GM21381 (cell line): ENCODE results near the gene CDK16.
"Not testable (repeated sequence)": the region's sequence is repeated elsewhere in the genome, so short reads cannot be mapped to it uniquely, and the experiment has no call there.

Experiments
- ATAC-seq: cut with Tn5 transposase; IDR thresholded peaks from one replicate; pipeline ENCODE4 v1.9.1; 2021; ENCODE audit warnings: mild to moderate bottlenecking, moderate library complexity; ENCODE audit not compliant: unreplicated experiment

Gene CDK16

GRCh38 chrX:47247206-47247998 is 28.9 kb downstream of the CDK16 start:
- no peak for ATAC-seq

- ATAC-seq: no peak
These were observed 29.5 kb downstream of the CDK16 start for GRCh38 chrX:47247999-47248320.

DNA sequence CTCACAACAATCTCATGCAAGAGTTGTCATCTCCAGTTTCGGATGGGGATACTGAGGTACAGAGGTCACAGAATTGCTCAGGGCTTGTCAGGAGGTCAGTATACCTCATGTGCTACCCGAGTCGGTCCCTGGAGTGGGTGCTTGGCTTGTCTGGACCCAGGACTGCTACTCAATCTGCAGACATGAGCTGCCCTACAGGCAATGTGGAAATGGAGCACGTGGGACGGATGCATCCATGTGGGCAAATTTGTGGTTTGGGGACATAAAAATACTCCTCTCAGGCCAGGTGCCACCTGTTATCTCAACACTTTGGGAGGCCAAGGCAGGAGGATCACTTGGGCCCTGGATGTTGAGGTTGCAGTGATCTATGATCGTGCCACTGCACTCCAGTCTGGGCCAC is 30.1 kb downstream of the CDK16 start:
- ATAC-seq: no peak

DNA sequence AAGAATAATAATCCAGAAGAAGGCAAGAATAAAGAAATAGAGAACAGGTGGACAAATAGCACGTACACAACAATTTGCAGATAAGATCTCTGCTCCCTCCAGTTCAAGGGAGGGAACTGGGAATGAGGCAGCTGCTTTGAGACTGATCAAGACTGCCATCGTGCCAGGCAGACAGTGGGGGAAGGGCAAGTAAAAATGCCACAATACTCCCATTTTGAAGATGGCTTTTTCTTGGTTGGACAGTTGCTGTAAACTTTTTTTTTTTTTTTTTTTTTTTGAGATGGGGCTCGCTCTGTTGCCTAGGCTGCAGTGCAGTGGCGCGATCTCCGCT is 31.5 kb downstream of the CDK16 start:
- ATAC-seq: no peak

DNA sequence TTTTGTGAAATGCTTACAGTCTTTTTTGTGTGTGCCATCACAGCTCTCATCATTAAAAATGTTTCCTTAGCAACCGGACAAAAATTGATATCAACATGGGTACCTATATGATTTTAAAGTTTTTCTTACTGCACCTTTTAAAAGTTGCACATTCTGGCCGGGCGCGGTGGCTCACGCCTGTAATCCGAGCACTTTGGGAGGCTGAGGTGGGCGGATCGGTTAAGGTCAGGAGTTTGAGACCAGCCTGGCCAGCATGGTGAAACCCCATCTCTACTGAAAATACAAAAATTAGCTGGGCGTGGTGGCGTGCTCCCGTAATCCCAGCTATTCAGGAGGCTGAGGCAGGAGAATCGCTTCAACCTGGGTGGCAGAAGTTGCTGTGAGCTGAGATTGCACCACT is 39.1 kb downstream of the CDK16 start:
- not testable (repeated sequence) for ATAC-seq

GRCh38 chrX:47264483-47265173 is 46.1 kb downstream of the CDK16 start:
- ATAC-seq: no peak

DNA sequence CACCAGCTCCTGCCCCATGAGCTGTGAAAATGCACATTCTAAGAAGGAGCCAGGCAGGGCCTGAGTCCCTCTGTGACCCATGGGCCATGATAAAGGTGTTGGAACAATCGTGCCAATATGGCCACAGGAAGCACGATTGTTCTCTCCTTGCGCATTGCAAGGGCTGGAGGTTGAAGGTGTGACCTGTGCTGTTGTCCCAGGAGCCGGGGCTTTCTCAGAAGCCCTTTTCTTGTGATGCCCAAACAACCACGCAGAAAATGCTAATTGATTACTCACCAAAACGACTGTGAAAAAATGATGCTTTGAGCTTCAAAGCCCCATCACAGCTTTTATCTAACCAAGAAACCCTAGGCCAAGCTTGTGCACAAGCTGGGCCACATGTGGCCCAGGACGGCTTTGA is 48.2 kb downstream of the CDK16 start:
- no peak for ATAC-seq

- ATAC-seq: no peak
These were observed 53.5 kb downstream of the CDK16 start for GRCh38 chrX:47272013-47272408.

DNA sequence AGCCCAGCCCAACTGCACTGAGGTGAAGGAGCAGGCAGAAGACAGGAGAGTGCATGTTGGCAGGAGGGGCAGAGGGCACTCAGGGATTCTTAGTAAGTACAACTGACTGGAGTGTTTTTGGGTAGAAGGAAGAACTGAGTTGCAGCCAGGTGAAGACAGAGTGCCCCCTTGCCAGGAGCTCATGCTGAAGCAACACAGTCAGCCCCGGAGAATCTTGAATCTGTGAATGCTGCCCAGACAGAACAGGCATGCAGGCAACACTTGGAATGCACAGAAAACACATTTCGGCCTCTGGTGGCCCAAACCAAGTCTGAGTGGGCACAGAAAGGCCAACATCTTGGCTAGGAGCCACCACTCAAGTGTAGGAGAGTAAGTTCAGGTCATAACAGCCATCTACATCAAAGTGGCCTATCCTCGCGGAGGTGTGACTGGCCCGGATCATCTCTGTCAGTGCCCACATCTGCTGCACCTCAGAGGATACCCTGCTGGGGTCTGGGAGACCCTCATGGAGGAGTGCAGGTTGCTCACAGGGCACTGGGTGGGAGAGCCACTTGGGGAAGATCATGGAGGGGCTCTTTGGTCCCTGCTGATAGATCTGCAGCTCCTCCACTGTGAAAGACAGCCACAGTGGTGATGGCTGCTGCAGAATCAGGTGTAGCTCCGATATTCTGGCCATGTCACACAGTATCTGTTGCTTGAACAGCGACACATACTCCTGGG is 54.7 kb downstream of the CDK16 start:
- no peak for ATAC-seq

DNA sequence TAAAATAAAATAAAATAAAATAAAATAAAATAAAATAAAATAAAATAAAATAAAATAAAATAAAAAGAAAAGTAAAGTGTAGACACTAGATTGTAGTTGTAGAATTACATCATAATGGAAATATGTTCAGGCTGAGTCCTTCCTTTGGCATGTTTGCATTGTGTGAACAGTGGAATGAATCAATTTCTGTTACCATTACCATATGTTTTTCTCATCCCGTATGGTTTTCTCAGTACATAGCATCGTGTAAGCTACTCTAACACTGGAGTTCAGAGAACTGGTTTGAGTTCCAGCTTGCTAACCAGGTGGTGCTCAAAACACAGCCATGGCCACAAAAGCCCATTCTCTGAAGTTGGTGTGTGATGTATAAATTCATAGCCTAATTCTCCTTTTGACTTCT is 60.2 kb downstream of the CDK16 start:
- ATAC-seq: no peak
